Erythroblast (primary cell): ENCODE data around the gene EIF5AL1.
"Not testable (repeated sequence)": the region's sequence is repeated elsewhere in the genome, so short reads cannot be mapped to it uniquely, and the experiment has no call there.

Source experiments
- GATA1 ChIP-seq: IDR thresholded peaks from 2 replicates; pipeline ENCODE4 v1.6.1; 2011; ENCODE audit warnings: low read depth, mild to moderate bottlenecking, control low read depth, low read length, moderate library complexity
- POLR2A ChIP-seq: IDR thresholded peaks from 2 replicates; pipeline ENCODE4 v1.6.1; 2011; ENCODE audit warnings: mild to moderate bottlenecking, low read length

GRCh38 chr10:79504483-79504882, 7.8 kb upstream of the EIF5AL1 start:
- not testable (repeated sequence) for TF ChIP-seq POLR2A, GATA1
